Bronchial epithelial cell (primary cell): ENCODE measurements around the gene HMCN1. TPM values are rescaled to one million over a fixed set of nuclear protein-coding genes. Genes with fewer than 3 reads are reported as not detected.

Experiments used
- DNase-seq: peaks from one replicate; pipeline ENCODE4 v3.0.0-alpha.2; 2010; ENCODE audit warnings: low read depth
- FAIRE-seq: peaks from 2 replicates; lab custom pipeline; 2011; peaks lifted over from hg19 to GRCh38; lab: Jason Lieb, UNC
- H3K27me3 ChIP-seq: 2 replicates; pipeline ENCODE4 v1.5.1; 2011; ENCODE audit warnings: low read length; ENCODE audit not compliant: control insufficient read depth, insufficient read depth
- H3K36me3 ChIP-seq: 2 replicates; pipeline ENCODE4 v1.5.1; 2011; ENCODE audit warnings: low read length; ENCODE audit not compliant: control insufficient read depth, insufficient read depth
- H3K4me3 ChIP-seq: 2 replicates; pipeline ENCODE4 v1.5.1; 2011; ENCODE audit warnings: mild to moderate bottlenecking, low read depth, low read length, control low read depth
- total RNA-seq: library from RNA; depleted of rRNA; stranded (reverse); fragments of >200 nt; gene quantifications from 2 replicates; pipeline ENCODE4 v1.2.1, GENCODE V29; 2014
- TF ChIP-seq, protein P1 (sequence below): IDR thresholded peaks from 2 replicates; pipeline ENCODE4 v1.5.1; 2011; ENCODE audit warnings: mild to moderate bottlenecking, moderate library complexity, low read length, control low read depth, inconsistent platforms; ENCODE audit not compliant: insufficient read depth, severe bottlenecking

HMCN1 gene
- total RNA-seq, 1 donor from 2014 or later, result 1.1 TPM

DNA sequence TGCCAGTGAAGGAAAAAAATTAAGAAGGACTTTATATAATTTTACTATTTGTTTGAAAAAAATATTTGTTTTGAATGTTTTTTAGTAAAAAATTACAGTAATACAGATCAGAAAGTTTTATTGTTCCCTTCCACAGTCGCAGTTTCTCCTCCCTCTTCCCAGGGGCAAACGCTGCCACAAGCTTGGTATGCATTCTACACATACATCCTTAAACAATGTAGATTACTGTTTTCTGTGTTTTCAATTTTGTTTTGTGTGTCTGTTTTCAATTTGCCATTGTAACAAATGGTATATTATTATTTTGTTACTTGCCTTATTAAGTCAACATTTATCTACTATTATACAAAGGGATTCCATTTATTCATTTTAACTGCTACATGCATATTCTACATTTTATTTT, 257.1 kb downstream of the HMCN1 start:
- TF ChIP-seq, protein P1, sequence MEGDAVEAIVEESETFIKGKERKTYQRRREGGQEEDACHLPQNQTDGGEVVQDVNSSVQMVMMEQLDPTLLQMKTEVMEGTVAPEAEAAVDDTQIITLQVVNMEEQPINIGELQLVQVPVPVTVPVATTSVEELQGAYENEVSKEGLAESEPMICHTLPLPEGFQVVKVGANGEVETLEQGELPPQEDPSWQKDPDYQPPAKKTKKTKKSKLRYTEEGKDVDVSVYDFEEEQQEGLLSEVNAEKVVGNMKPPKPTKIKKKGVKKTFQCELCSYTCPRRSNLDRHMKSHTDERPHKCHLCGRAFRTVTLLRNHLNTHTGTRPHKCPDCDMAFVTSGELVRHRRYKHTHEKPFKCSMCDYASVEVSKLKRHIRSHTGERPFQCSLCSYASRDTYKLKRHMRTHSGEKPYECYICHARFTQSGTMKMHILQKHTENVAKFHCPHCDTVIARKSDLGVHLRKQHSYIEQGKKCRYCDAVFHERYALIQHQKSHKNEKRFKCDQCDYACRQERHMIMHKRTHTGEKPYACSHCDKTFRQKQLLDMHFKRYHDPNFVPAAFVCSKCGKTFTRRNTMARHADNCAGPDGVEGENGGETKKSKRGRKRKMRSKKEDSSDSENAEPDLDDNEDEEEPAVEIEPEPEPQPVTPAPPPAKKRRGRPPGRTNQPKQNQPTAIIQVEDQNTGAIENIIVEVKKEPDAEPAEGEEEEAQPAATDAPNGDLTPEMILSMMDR, result no peak
- no peak for DNase-seq
- Histone ChIP-seq H3K27me3 (no peaks in the 10 kb centered on the region), H3K36me3 (no peaks in the 10 kb centered on the region), H3K4me3 (no peak overlapping the region)
- no peak for FAIRE-seq

- TF ChIP-seq, protein P1, result no peak
- Histone ChIP-seq H3K36me3 (no peaks in the 10 kb centered on the region), H3K27me3 (no peaks in the 10 kb centered on the region), H3K4me3 (no peak overlapping the region)
- no peak for FAIRE-seq
- peak; percentile 91 for DNase-seq
These were observed 262.0 kb downstream of the HMCN1 start for GRCh38 chr1:185996211-185996610.

GRCh38 chr1:185998391-185998790, 264.2 kb downstream of the HMCN1 start:
- H3K36me3 ChIP-seq, result no peaks in the 10 kb centered on the region
- no peak overlapping the region for H3K4me3 ChIP-seq
- no peak for DNase-seq
- no peak for FAIRE-seq
- TF ChIP-seq, protein P1, result peak; percentile 6
- H3K27me3 ChIP-seq, result no peaks in the 10 kb centered on the region

GRCh38 chr1:186002406-186002805, 268.2 kb downstream of the HMCN1 start:
- DNase-seq (no peak), FAIRE-seq (no peak)
- H3K27me3 ChIP-seq, result no peaks in the 10 kb centered on the region
- no peak overlapping the region for H3K4me3 ChIP-seq
- H3K36me3 ChIP-seq, result no peaks in the 10 kb centered on the region
- TF ChIP-seq, protein P1, result no peak

DNA sequence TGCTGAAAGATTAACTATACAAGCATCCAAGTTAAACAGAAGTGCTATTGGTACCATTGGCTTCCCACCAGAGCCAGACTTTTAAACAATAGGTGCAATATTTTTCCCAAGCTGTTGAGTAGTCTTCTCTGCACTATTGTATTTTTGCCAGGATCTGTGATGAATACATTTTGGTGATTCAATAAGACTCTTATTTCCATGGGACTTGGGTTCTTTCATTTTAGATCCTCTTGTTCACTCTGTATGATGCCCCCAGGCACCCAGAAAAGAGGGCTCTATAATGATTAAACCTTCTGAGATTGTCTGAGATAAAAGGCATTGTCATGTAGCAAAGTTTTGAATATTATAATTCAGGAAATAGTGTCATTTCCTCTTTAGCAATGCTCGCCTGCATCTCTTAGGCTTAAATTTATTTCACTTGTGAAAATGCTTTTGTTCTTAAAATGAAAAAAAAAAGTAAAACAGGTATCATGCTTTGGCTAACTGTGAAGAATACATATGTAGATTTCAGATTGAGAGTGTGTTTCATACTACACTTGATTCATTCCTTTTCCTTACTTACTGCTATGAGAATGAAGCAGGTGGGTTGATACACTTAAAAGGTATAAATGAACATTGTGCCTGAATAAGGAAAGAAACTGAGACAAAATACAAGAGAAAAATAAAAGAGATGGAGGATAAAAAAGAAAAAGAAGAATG, 275.0 kb downstream of the HMCN1 start:
- DNase-seq, result peak; percentile 30
- no peak for FAIRE-seq
- Histone ChIP-seq H3K27me3 (no peaks in the 10 kb centered on the region), H3K36me3 (no peaks in the 10 kb centered on the region), H3K4me3 (no peak overlapping the region)
- TF ChIP-seq, protein P1, result no peak
